K562 (cell line): ENCODE data around the gene ACO2. TPM values are rescaled to one million over a fixed set of nuclear protein-coding genes. Genes with fewer than 3 reads are reported as not detected.
"Not testable (repeated sequence)": the region's sequence is repeated elsewhere in the genome, so short reads cannot be mapped to it uniquely, and the experiment has no call there.

Experiments
- ATAC-seq: fragments of 200-7000 bp; cut with Tn5 transposase; 3 replicates; pipeline ENCODE4 v1.9.1; 2020; ENCODE audit warnings: moderate library complexity
- BruUV-seq: library from RNA; stranded (reverse); fragments of 400-500 nt; replicated peaks from 2 replicates; lab custom pipeline; 2021; lab: Mats Ljungman, UMichigan
- CTCF ChIA-PET: fragments of 300-600 bp; formaldehyde crosslinking; extraction: SDS; loops from one replicate; lab custom pipeline; 2021; ENCODE audit warnings: low intra/inter-chr PET ratio; lab: Yijun Ruan, JAX
- POLR2A ChIA-PET: fragments of 300-600, 350-650 bp; sonication (Branson Sonifier 250); formaldehyde crosslinking; extraction: SDS; loops from one replicate; lab custom pipeline; 2021; ENCODE audit warnings: antibody characterized with exemption, inconsistent platforms; lab: Yijun Ruan, JAX
- DNase-seq, 4 experiments: peaks; one replicate each; pipeline versions ENCODE4 v3.0.0 to v3.0.0-alpha.2; 2011 to 2018; ENCODE audit warnings: low spot score in 3 of 4, mixed read lengths in 3 of 4; ENCODE audit errors: extremely low read depth in 1 of 4
- FAIRE-seq: peaks from 2 replicates; lab custom pipeline; 2011; peaks lifted over from hg19 to GRCh38; lab: Jason Lieb, UNC
- H2AFZ ChIP-seq: 2 replicates; pipeline ENCODE4 v1.6.0; 2011; ENCODE audit warnings: low read depth, low read length, control low read depth, inconsistent platforms
- H3K27ac ChIP-seq: fragments of 200-600 bp; 3 replicates; pipeline ENCODE4 v1.8.0; 2011; ENCODE audit warnings: low read depth, mild to moderate bottlenecking, control low read depth, inconsistent platforms, low read length, moderate library complexity, mixed read lengths; ENCODE audit errors: extremely low read depth
- H3K27me3 ChIP-seq, 2 experiments: fragments of 300-600 bp in 1 of 2; 2 replicates in 1 of 2; 3 replicates in 1 of 2; pipeline versions ENCODE4 v1.6.0 to v1.8.0; 2011; ENCODE audit warnings: inconsistent platforms in 2 of 2, low read length in 2 of 2, mild to moderate bottlenecking in 1 of 2, mixed read lengths in 1 of 2, moderate library complexity in 1 of 2; ENCODE audit not compliant: control insufficient read depth in 2 of 2, insufficient read depth in 2 of 2
- H3K36me3 ChIP-seq: fragments of 300-600 bp; 3 replicates; pipeline ENCODE4 v1.8.0; 2011; ENCODE audit warnings: mild to moderate bottlenecking, low read length, inconsistent platforms; ENCODE audit not compliant: control insufficient read depth, insufficient read depth
- H3K4me1 ChIP-seq, 2 experiments: fragments of 200-600 bp in 1 of 2; replicated peaks in 1 of 2; 2 replicates in 1 of 2; 3 replicates in 1 of 2; pipeline versions ENCODE4 v1.5.1 to v1.8.0; 2011; ENCODE audit warnings: inconsistent platforms in 2 of 2, low read length in 2 of 2, mild to moderate bottlenecking in 1 of 2, mixed read lengths in 1 of 2, moderate library complexity in 1 of 2; ENCODE audit not compliant: control insufficient read depth in 2 of 2, insufficient read depth in 2 of 2
- H3K4me2 ChIP-seq: 2 replicates; pipeline ENCODE4 v1.6.1; 2011; ENCODE audit warnings: low read length, control low read depth, inconsistent platforms, mixed read lengths; ENCODE audit not compliant: insufficient read depth
- H3K4me3 ChIP-seq: fragments of 200-600 bp; sonication (generic), shearing (Covaris generic); 2 replicates; pipeline ENCODE4 v1.5.1; 2016; ENCODE audit warnings: control low read depth, inconsistent platforms
- H3K79me2 ChIP-seq: fragments of 200-600 bp; 3 replicates; pipeline ENCODE4 v1.8.0; 2011; ENCODE audit warnings: low read length, inconsistent platforms; ENCODE audit not compliant: control insufficient read depth, insufficient read depth
- H3K9ac ChIP-seq, 2 experiments: 2 replicates each; pipeline versions ENCODE4 v1.6.0 to v1.6.1; 2011; ENCODE audit warnings: low read depth in 2 of 2, low read length in 2 of 2, control low read depth in 1 of 2, inconsistent platforms in 1 of 2, mild to moderate bottlenecking in 1 of 2, mixed read lengths in 1 of 2; ENCODE audit not compliant: insufficient read depth in 1 of 2
- H3K9me1 ChIP-seq: one replicate; pipeline ENCODE4 v1.6.0; 2011; ENCODE audit warnings: inconsistent platforms, mild to moderate bottlenecking, low read length, moderate library complexity; ENCODE audit not compliant: control insufficient read depth, insufficient read depth
- H3K9me3 ChIP-seq: replicated peaks from 2 replicates; pipeline ENCODE4 v1.5.1; 2011; ENCODE audit warnings: low read depth, low read length, inconsistent platforms; ENCODE audit not compliant: control insufficient read depth, insufficient read depth
- H4K20me1 ChIP-seq: replicated peaks from 2 replicates; pipeline ENCODE4 v1.6.1; 2011; ENCODE audit warnings: low read length, inconsistent platforms, mixed read lengths; ENCODE audit not compliant: control insufficient read depth, insufficient read depth
- CBX8 ChIP-seq: fragments of 200-600 bp; sonication (generic); IDR thresholded peaks from 2 replicates; pipeline ENCODE4 v1.6.1; 2012; ENCODE audit warnings: borderline replicate concordance, mixed run types, low read depth, mild to moderate bottlenecking, moderate library complexity, mixed read lengths, low read length, control low read depth, inconsistent platforms; ENCODE audit not compliant: poor library complexity, severe bottlenecking; ENCODE audit errors: extremely low read depth
- COPS2 ChIP-seq: fragments of 450-650 bp; conservative IDR thresholded peaks from 2 replicates; pipeline ENCODE4 v1.6.1; 2016; ENCODE audit warnings: mild to moderate bottlenecking, moderate library complexity
- FOXA3 ChIP-seq, 2 experiments: fragments of 450-650 bp in 1 of 2; sonication (generic) in 1 of 2; formaldehyde crosslinking; IDR thresholded peaks in 1 of 2; conservative IDR thresholded peaks in 1 of 2; 2 replicates each; pipeline versions ENCODE4 v1.4.0 to v1.8.0; 2020 to 2022; ENCODE audit warnings: mild to moderate bottlenecking in 2 of 2, missing genetic modification reagents in 1 of 2
- FOXJ3 ChIP-seq: sonication (generic); formaldehyde crosslinking; IDR thresholded peaks from 2 replicates; pipeline ENCODE4 v1.4.0; 2020; ENCODE audit warnings: mild to moderate bottlenecking, missing genetic modification reagents
- HMGN3 ChIP-seq: IDR thresholded peaks from 2 replicates; pipeline ENCODE4 v1.6.1; 2011; ENCODE audit warnings: borderline replicate concordance, low read depth, mild to moderate bottlenecking, mixed read lengths, low read length; ENCODE audit not compliant: insufficient read length; ENCODE audit errors: extremely low read depth
- JUNB ChIP-seq: fragments of 450-650 bp; formaldehyde crosslinking; conservative IDR thresholded peaks from 2 replicates; pipeline ENCODE4 v1.4.0; 2020; ENCODE audit warnings: mild to moderate bottlenecking
- KDM5B ChIP-seq: fragments of 200-600 bp; sonication (generic); IDR thresholded peaks from 2 replicates; pipeline ENCODE4 v1.6.1; 2012; ENCODE audit warnings: low read depth, mild to moderate bottlenecking, moderate library complexity, low read length, control low read depth, inconsistent platforms; ENCODE audit not compliant: insufficient replicate concordance
- MEF2A ChIP-seq: IDR thresholded peaks from 2 replicates; pipeline ENCODE4 v1.6.1; 2011; ENCODE audit warnings: low read depth, mild to moderate bottlenecking, low read length, moderate library complexity; ENCODE audit not compliant: control insufficient read depth
- MEIS2 ChIP-seq: fragments of 450-650 bp; IDR thresholded peaks from 2 replicates; pipeline ENCODE4 v1.6.1; 2014; ENCODE audit warnings: mild to moderate bottlenecking; ENCODE audit not compliant: partially characterized antibody
- NR1H2 ChIP-seq: sonication (generic); formaldehyde crosslinking; IDR thresholded peaks from 2 replicates; pipeline ENCODE4 v1.4.0; 2020; ENCODE audit warnings: mild to moderate bottlenecking, missing genetic modification reagents
- PCBP1 ChIP-seq: fragments of 200-400 bp; formaldehyde crosslinking; IDR thresholded peaks from 2 replicates; pipeline ENCODE4 v1.6.1; 2018; ENCODE audit warnings: mild to moderate bottlenecking, low read depth, low read length; ENCODE audit not compliant: poor library complexity, severe bottlenecking
- TCF15 ChIP-seq: fragments of 250-450 bp; sonication (Bioruptor Pico); IDR thresholded peaks from 2 replicates; pipeline ENCODE4 v1.8.0; 2022; ENCODE audit warnings: moderate library complexity, mild to moderate bottlenecking, inconsistent platforms
- TEAD1 ChIP-seq, 2 experiments: fragments of 450-650 bp in 1 of 2; sonication (generic) in 1 of 2; formaldehyde crosslinking; IDR thresholded peaks; 2 replicates each; pipeline versions ENCODE4 v1.4.0 to v1.8.0; 2020 to 2022; ENCODE audit warnings: mild to moderate bottlenecking in 2 of 2, missing genetic modification reagents in 1 of 2
- U2AF1 ChIP-seq: fragments of 200-400 bp; formaldehyde crosslinking; optimal IDR thresholded peaks from 2 replicates; pipeline ENCODE3; 2017; ENCODE audit warnings: mild to moderate bottlenecking, low read depth, low read length, moderate library complexity
- ZC3H11A ChIP-seq: IDR thresholded peaks from 2 replicates; pipeline ENCODE4 v1.6.1; 2012; ENCODE audit warnings: low read depth, low read length, improper control_type of control experiment
- ZNF12 ChIP-seq: sonication (generic); formaldehyde crosslinking; IDR thresholded peaks from 2 replicates; pipeline ENCODE4 v1.4.0; 2020; ENCODE audit warnings: mild to moderate bottlenecking, missing genetic modification reagents
- ZNF282 ChIP-seq: sonication (generic); formaldehyde crosslinking; IDR thresholded peaks from 2 replicates; pipeline ENCODE4 v1.8.1; 2023; ENCODE audit warnings: missing genetic modification reagents
- ZNF57 ChIP-seq: fragments of 450-650 bp; formaldehyde crosslinking; IDR thresholded peaks from 2 replicates; pipeline ENCODE4 v1.4.0; 2020; ENCODE audit warnings: mild to moderate bottlenecking, moderate library complexity
- ZNF717 ChIP-seq: fragments of 250-450 bp; sonication (Bioruptor Pico); IDR thresholded peaks from 2 replicates; pipeline ENCODE4 v1.5.0; 2021
- ZNF785 ChIP-seq: fragments of 250-450 bp; sonication (Bioruptor Pico); IDR thresholded peaks from 2 replicates; pipeline ENCODE4 v1.4.0; 2020; ENCODE audit warnings: mild to moderate bottlenecking
- WGBS: fragments of 100-300 bp; shearing (Covaris generic); methylation state at CpG from one replicate; pipeline ENCODE4 v1.1.6; 2016; ENCODE audit warnings: low coverage, mixed read lengths; ENCODE audit not compliant: insufficient coverage; ENCODE audit errors: missing lambda C conversion rate; 5-methylcytosine and 5-hydroxymethylcytosine counted together
- in situ Hi-C: fragments of 300-500 bp; cut with MboI; formaldehyde crosslinking; loops from 4 replicates; pipeline ENCODE4 v1.15.0; 2018; ENCODE audit warnings: inconsistent platforms, mixed read lengths
- intact Hi-C: fragments of 100-400 bp; cut with micrococcal nuclease; formaldehyde crosslinking; loops from 2 replicates; pipeline ENCODE4 v1.14.2; 2022
- polyA plus RNA-seq, 8 experiments: library from polyadenylated mRNA; depleted of rRNA in 4 of 8; stranded (reverse) in 5 of 8; unstranded in 3 of 8; fragments of >200 nt; fragmentation: Nextera tagmentation in 2 of 8; fragmentation: Illumina TruSeq in 1 of 8; extraction: Ambion mirVana in 2 of 8; extraction: Trizol in 1 of 8; gene quantifications; 2 replicates each; pipeline versions ENCODE4 v1.2.1 to v1.2.3, GENCODE V29; 2011 to 2014; ENCODE audit warnings: inconsistent platforms in 1 of 8, missing spikeins in 1 of 8
- total RNA-seq, 7 experiments: library from RNA; depleted of rRNA in 6 of 7; stranded (reverse); fragments of >200 nt in 6 of 7; fragmentation: Illumina TruSeq in 2 of 7; extraction: Trizol in 2 of 7; gene quantifications; 2 replicates each; pipeline versions ENCODE4 v1.2.1 to v1.2.3, GENCODE V29; 2011 to 2021; ENCODE audit warnings: low replicate concordance in 1 of 7

Gene ACO2
- total and polyA plus RNA-seq, 9 of the 15 experiments (the other 6 are each of a cell fraction or from before 2014, with no cell fraction given): 16.2 to 119 (median 43.2) TPM

- peaks cover 5% of the 10 kb centered on the region; the same call in 1 of the 3 replicates for H3K36me3 ChIP-seq
- CTCF ChIA-PET: no interaction called here
- no peak for ATAC-seq
These were observed 102.9 kb downstream of the ACO2 start for GRCh38 chr22:41571786-41572185.

GRCh38 chr22:41572305-41572704 is 103.4 kb downstream of the ACO2 start:
- H3K9me1 ChIP-seq, H3K36me3 ChIP-seq, in situ Hi-C loops, BruUV-seq, DNase-seq, H3K4me3 ChIP-seq, H3K27ac ChIP-seq, FAIRE-seq, CTCF ChIA-PET, H3K79me2 ChIP-seq, H3K9ac ChIP-seq, H3K27me3 ChIP-seq, H3K9me3 ChIP-seq, intact Hi-C loops, H3K4me2 ChIP-seq, ATAC-seq, H2AFZ ChIP-seq, H4K20me1 ChIP-seq: not testable (repeated sequence)
- H3K4me1 ChIP-seq: peaks cover 6 to 39% of the 10 kb centered on the region in 2 experiments; a peak in 4 of 5 replicates
- WGBS: 94% methylated on average over 3 of the region's 3 CpGs
- POLR2A ChIA-PET: interaction anchor here (0.5 to 0.9 kb wide), 2 partner anchors 20 to 1436 kb away, joined by 3 read pairs; no protein-coding TSS in a partner anchor

More at GRCh38 chr22:41571786-41572185, 102.9 kb downstream of the ACO2 start:
- POLR2A ChIA-PET: no interaction called here
- H3K27me3 ChIP-seq: no peaks in the 10 kb centered on the region
- FAIRE-seq: no peak
- H3K79me2 ChIP-seq: no peaks in the 10 kb centered on the region
- no peaks in the 10 kb centered on the region for H4K20me1 ChIP-seq
- TF ChIP-seq ZNF282: no peak
- TF ChIP-seq TEAD1 (CRISPR knock-in tag; IDR thresholded peaks at IDR 0.05): no peak
- no peak for TF ChIP-seq HMGN3
- no peak for TF ChIP-seq MEF2A
- no peak for TF ChIP-seq COPS2
- no peak for TF ChIP-seq ZNF12
- no peak for TF ChIP-seq U2AF1
- TF ChIP-seq KDM5B: no peak
- no peak for TF ChIP-seq ZNF57 (CRISPR knock-in tag)
- no peak for TF ChIP-seq NR1H2 (CRISPR knock-in tag)
- no peak for TF ChIP-seq CBX8
- TF ChIP-seq FOXJ3 (CRISPR knock-in tag): no peak
- no peak for TF ChIP-seq JUNB (CRISPR knock-in tag)
- TF ChIP-seq ZNF717 (CRISPR knock-in tag): no peak
- TF ChIP-seq ZC3H11A: no peak
- TF ChIP-seq MEIS2: no peak
- no peak for TF ChIP-seq TCF15 (CRISPR knock-in tag)
- no peak for TF ChIP-seq FOXA3 (CRISPR knock-in tag; conservative IDR thresholded peaks at IDR 0.05 in 1 of 2, IDR thresholded peaks at IDR 0.05 in 1 of 2)
- no peak for TF ChIP-seq PCBP1
- no peak for TF ChIP-seq ZNF785 (CRISPR knock-in tag)
- no peak for DNase-seq
- H3K4me1 ChIP-seq: peaks cover 8 to 35% of the 10 kb centered on the region in 2 experiments; a peak in 4 of 5 replicates
- H3K4me2 ChIP-seq: no peak overlapping the region
- no TSS peak for BruUV-seq
- in situ Hi-C loops: no loop called here
- intact Hi-C loops: no loop called here
- H3K9ac ChIP-seq: no peak overlapping the region
- H3K27ac ChIP-seq: no peak overlapping the region
- no peak overlapping the region for H2AFZ ChIP-seq
- no peaks in the 10 kb centered on the region for H3K9me1 ChIP-seq
- 64% methylated on average over 3 of the region's 14 CpGs for WGBS
- no peaks in the 10 kb centered on the region for H3K9me3 ChIP-seq
- no peak overlapping the region for H3K4me3 ChIP-seq
